ACHN (cell line): ENCODE measurements around the gene ATXN10.

Experiments
- DNase-seq: peaks from one replicate; pipeline ENCODE4 v3.0.0-alpha.2; 2015
- in situ Hi-C: cut with HindIII; loops from 2 replicates; pipeline ENCODE4 v1.10.0; 2017; ENCODE audit warnings: low sequenced_read_pairs, low pct_ligation_motif_present, low pct_unique_long_range_greater_than_20kb

The ATXN10 gene

GRCh38 chr22:45887202-45888131 lies 215.8 kb downstream of the ATXN10 start:
- no peak for DNase-seq
- in situ Hi-C loops: no loop called here

GRCh38 chr22:45888221-45889092 lies 216.8 kb downstream of the ATXN10 start:
- in situ Hi-C loops: no loop called here
- DNase-seq: no peak

GRCh38 chr22:45889093-45889538 lies 217.5 kb downstream of the ATXN10 start:
- in situ Hi-C loops: no loop called here
- no peak for DNase-seq

- no peak for DNase-seq
- in situ Hi-C loops: no loop called here
Measured at GRCh38 chr22:45889539-45890350, 218.1 kb downstream of the ATXN10 start.

GRCh38 chr22:45890351-45890635 lies 218.7 kb downstream of the ATXN10 start:
- no peak for DNase-seq
- in situ Hi-C loops: no loop called here

GRCh38 chr22:45891021-45891421 lies 219.4 kb downstream of the ATXN10 start:
- no peak for DNase-seq
- in situ Hi-C loops: no loop called here

GRCh38 chr22:45891471-45891995 lies 219.9 kb downstream of the ATXN10 start:
- no peak for DNase-seq
- in situ Hi-C loops: no loop called here

GRCh38 chr22:45891996-45892621 lies 220.5 kb downstream of the ATXN10 start:
- in situ Hi-C loops: no loop called here
- no peak for DNase-seq

- in situ Hi-C loops: no loop called here
Measured at GRCh38 chr22:45892681-45893461, 221.2 kb downstream of the ATXN10 start.

GRCh38 chr22:45893516-45893915 lies 221.9 kb downstream of the ATXN10 start:
- in situ Hi-C loops: no loop called here
- no peak for DNase-seq

More at GRCh38 chr22:45892681-45893461, 221.2 kb downstream of the ATXN10 start:
- no peak for DNase-seq
